OCI-LY3 (cell line): ENCODE results near the gene AAMDC.

Experiments used
- EZH2phosphoT487 ChIP-seq: fragments of 200-600 bp; shearing (Covaris generic); IDR thresholded peaks from 2 replicates; pipeline ENCODE4 v1.6.1; 2018; ENCODE audit warnings: antibody characterized with exemption, mixed run types, low read depth
- TF ChIP-seq, protein P1 (sequence below): fragments of 200-600, 300-600 bp; sonication (generic); IDR thresholded peaks from 2 replicates; pipeline ENCODE4 v1.5.1; 2014; ENCODE audit warnings: antibody characterized with exemption, low read length, low read depth

DNA sequence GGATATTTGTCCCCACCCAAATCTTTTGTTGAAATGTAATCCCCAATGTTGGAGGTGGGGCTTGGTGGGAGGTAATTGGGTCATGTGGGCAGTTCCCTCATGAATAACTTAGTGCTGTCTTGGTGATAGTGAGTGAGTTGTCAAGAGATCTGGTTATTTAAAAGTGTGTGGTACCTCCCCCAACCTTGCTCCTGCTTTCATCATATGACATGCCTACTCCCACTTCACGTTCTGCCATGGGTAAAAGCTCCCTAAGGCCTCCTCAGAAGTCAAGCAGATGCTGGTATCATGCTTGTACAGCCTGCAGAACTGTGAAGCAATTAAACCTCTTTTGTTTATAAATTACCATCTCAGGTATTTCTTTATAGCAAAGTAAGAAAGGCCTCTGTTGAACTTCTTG lies 30.6 kb downstream of the AAMDC start:
- TF ChIP-seq, protein P1, sequence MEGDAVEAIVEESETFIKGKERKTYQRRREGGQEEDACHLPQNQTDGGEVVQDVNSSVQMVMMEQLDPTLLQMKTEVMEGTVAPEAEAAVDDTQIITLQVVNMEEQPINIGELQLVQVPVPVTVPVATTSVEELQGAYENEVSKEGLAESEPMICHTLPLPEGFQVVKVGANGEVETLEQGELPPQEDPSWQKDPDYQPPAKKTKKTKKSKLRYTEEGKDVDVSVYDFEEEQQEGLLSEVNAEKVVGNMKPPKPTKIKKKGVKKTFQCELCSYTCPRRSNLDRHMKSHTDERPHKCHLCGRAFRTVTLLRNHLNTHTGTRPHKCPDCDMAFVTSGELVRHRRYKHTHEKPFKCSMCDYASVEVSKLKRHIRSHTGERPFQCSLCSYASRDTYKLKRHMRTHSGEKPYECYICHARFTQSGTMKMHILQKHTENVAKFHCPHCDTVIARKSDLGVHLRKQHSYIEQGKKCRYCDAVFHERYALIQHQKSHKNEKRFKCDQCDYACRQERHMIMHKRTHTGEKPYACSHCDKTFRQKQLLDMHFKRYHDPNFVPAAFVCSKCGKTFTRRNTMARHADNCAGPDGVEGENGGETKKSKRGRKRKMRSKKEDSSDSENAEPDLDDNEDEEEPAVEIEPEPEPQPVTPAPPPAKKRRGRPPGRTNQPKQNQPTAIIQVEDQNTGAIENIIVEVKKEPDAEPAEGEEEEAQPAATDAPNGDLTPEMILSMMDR, result no peak
- TF ChIP-seq EZH2phosphoT487, result no peak
